Type B pancreatic cell (in vitro differentiated cells): Measurements from ENCODE around the gene TPH2. TPM values are rescaled to one million over a fixed set of nuclear protein-coding genes. Genes with fewer than 3 reads are reported as not detected.

Experiments used
- DNase-seq: peaks from one replicate; pipeline ENCODE4 v3.0.0; 2021; ENCODE audit warnings: mixed read lengths; ENCODE audit not compliant: unreplicated experiment; ENCODE audit errors: extremely low spot score
- H3K27ac Mint-ChIP-seq: 2 replicates; pipeline ENCODE4 v1.8.0; 2021; ENCODE audit warnings: mild to moderate bottlenecking, mixed read lengths
- H3K27me3 Mint-ChIP-seq: 2 replicates; pipeline ENCODE4 v1.8.0; 2021; ENCODE audit warnings: mixed read lengths
- H3K36me3 Mint-ChIP-seq: 2 replicates; pipeline ENCODE4 v1.8.0; 2021; ENCODE audit warnings: mixed read lengths
- H3K4me1 Mint-ChIP-seq: one replicate; pipeline ENCODE4 v1.8.0; 2021; ENCODE audit warnings: mixed read lengths; ENCODE audit not compliant: unreplicated experiment
- H3K4me3 Mint-ChIP-seq: 2 replicates; pipeline ENCODE4 v1.8.0; 2021; ENCODE audit warnings: mild to moderate bottlenecking, mixed read lengths
- H3K9me3 Mint-ChIP-seq: 2 replicates; pipeline ENCODE4 v1.8.0; 2021; ENCODE audit warnings: mixed read lengths
- long read RNA-seq: library from polyadenylated mRNA; unstranded; transcript quantifications from one replicate; pipeline ENCODE4 v2.0.0, GENCODE V29; 2020
- total RNA-seq: library from RNA; stranded (reverse); gene quantifications from 2 replicates; pipeline ENCODE4 v1.2.1, GENCODE V29; 2021; ENCODE audit warnings: low replicate concordance
- TF ChIP-seq, protein P1 (sequence below): fragments of 200-600 bp; sonication (generic); conservative IDR thresholded peaks from 2 replicates; pipeline ENCODE4 v1.5.0; 2021; ENCODE audit warnings: antibody characterized with exemption, mild to moderate bottlenecking

TPH2 gene
- 0.45 TPM in 1 of 2 replicates, not detected in the other for total RNA-seq
- long read RNA-seq, partial matches to known transcripts, result 0 of 3 reads
- long read RNA-seq, other reads (novel, unspliced or antisense), result 2 of 3 reads

DNA sequence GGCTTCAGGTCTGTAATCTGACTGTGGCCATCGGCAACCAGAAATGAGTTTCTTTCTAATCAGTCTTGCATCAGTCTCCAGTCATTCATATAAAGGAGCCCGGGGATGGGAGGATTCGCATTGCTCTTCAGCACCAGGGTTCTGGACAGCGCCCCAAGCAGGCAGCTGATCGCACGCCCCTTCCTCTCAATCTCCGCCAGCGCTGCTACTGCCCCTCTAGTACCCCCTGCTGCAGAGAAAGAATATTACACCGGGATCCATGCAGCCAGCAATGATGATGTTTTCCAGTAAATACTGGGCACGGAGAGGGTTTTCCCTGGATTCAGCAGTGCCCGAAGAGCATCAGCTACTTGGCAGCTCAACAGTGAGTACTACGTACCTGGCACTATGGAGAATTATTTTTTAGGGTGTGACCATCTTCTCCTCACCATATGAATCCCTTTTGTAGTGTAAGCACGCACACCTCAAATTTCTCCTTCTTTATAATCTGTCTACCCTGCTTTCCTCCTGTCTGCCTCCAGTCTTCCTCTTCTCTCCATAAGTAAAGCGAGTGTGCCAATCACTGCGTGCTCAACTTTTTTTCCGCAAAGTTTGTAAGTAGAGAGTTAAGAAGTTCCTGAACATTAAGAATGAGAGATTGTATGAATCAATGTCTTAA is at the start of gene TPH2:
Gene TPH2 (plus strand): TSS at position 118 of the 658 bp plus-strand sequence. CDS start 142 bp downstream, at position 260.
- H3K27ac Mint-ChIP-seq, result no peak within 1 kb of the TSS
- peaks cover 8% of the 10 kb centered on the region for H3K4me1 Mint-ChIP-seq
- peaks cover 23% of the 10 kb centered on the region for H3K27me3 Mint-ChIP-seq
- no peak within 1 kb of the TSS for H3K4me3 Mint-ChIP-seq
- no peaks in the 10 kb centered on the region for H3K36me3 Mint-ChIP-seq
- TF ChIP-seq, protein P1, sequence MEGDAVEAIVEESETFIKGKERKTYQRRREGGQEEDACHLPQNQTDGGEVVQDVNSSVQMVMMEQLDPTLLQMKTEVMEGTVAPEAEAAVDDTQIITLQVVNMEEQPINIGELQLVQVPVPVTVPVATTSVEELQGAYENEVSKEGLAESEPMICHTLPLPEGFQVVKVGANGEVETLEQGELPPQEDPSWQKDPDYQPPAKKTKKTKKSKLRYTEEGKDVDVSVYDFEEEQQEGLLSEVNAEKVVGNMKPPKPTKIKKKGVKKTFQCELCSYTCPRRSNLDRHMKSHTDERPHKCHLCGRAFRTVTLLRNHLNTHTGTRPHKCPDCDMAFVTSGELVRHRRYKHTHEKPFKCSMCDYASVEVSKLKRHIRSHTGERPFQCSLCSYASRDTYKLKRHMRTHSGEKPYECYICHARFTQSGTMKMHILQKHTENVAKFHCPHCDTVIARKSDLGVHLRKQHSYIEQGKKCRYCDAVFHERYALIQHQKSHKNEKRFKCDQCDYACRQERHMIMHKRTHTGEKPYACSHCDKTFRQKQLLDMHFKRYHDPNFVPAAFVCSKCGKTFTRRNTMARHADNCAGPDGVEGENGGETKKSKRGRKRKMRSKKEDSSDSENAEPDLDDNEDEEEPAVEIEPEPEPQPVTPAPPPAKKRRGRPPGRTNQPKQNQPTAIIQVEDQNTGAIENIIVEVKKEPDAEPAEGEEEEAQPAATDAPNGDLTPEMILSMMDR, result peak; percentile 85
- DNase-seq, result peak; percentile 86
- H3K9me3 Mint-ChIP-seq, result no peaks in the 10 kb centered on the region

DNA sequence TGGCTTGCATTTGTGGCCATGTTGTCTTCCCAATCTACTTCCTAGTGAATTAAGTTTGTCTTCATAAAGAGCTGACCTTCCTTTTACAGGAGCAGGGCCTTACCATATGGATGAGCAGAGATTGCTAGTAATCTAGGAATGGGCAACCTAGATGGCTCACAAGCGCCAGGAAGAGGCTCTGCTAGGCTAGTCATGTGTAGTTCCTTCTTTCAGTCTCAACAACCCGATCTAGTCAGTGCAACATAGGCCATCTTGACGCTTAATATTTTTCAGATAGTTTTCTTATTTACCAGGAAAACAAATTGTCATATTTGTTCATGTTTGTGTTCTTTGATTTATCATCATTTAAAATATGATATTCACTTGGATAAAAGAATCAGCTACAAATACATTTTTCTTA is 48.2 kb upstream of the TPH2 start:
- Mint-ChIP-seq H3K9me3 (no peaks in the 10 kb centered on the region), H3K4me3 (no peak overlapping the region), H3K27ac (no peak overlapping the region), H3K27me3 (no peaks in the 10 kb centered on the region), H3K4me1 (no peaks in the 10 kb centered on the region), H3K36me3 (peaks cover 11% of the 10 kb centered on the region)
- TF ChIP-seq, protein P1, result no peak
- DNase-seq, result no peak

DNA sequence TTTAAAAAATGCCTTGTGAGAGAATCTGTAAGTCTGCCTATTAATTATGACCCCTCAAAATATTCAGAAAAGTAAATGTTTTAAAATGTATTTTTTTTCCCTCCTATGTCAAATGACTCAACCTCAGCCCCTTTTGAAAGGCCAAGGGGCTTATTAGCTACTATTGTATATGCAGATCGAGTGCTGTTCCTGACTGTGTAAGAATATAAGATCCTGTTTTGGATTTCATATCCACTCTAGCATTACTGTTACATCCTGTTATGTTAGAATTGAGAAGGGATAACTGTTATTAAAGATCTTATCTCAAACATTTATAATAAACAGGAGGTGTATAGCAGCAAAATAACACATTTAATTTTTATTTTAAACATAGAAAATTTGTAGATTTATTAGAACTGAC is 46.6 kb upstream of the TPH2 start:
- no peaks in the 10 kb centered on the region for H3K9me3 Mint-ChIP-seq
- H3K27me3 Mint-ChIP-seq, result no peaks in the 10 kb centered on the region
- no peak for DNase-seq
- H3K27ac Mint-ChIP-seq, result no peak overlapping the region
- H3K4me3 Mint-ChIP-seq, result no peak overlapping the region
- H3K36me3 Mint-ChIP-seq, result peaks cover 9% of the 10 kb centered on the region
- no peaks in the 10 kb centered on the region for H3K4me1 Mint-ChIP-seq
- TF ChIP-seq, protein P1, result no peak

DNA sequence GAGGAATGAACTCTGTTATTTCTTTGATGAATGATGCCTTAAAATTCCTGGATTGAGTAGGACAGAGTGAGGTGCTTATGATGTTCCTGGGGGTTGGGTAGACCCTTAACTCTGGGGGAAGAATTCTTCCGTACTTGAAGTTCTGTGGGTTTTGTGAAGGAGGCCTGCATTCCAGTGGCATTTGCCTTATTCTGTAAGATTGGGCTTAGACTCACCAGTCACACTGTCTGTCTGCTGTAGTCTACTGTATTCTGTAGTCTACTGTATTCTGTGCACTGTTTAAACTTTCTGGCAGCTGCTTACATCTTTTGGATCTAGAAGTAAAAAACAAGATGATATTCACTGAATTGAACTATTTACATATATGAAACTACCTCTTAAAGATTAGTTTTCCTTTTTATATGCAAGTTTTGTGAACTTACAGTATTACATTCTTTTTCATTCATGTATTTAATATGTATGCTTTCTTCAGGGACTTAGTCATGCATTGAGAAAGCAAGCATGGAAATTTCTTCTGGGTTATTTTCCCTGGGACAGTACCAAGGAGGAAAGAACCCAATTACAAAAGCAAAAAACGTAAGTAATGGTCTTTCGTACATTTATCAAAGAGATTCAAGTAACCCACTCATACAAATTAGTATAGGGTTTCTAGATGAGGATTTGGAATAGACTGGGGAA is 42.3 kb upstream of the TPH2 start:
- Mint-ChIP-seq H3K4me1 (no peaks in the 10 kb centered on the region), H3K9me3 (no peaks in the 10 kb centered on the region), H3K4me3 (no peak overlapping the region), H3K27ac (no peak overlapping the region), H3K27me3 (no peaks in the 10 kb centered on the region), H3K36me3 (peaks cover 15% of the 10 kb centered on the region)
- TF ChIP-seq, protein P1, result no peak
- no peak for DNase-seq

DNA sequence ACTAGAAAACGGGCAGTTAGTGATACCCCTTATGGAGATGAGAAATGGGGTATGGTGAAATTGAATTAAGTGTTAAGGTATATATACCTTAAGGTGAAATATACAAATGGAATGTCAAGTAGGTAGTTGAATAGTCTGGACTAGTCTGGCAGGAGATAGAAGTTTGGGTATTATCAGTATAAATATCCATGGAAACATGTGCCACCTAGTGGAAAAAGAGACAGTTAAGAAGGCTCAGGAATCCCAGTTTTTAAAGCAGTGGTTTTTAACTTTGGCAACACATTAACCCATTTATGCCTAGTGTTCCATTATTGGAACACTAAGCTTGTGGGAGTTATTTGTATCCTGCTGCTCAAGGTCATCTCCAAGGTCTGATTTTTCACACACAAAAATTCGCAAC is 38.6 kb upstream of the TPH2 start:
- Mint-ChIP-seq H3K27ac (no peak overlapping the region), H3K9me3 (no peaks in the 10 kb centered on the region), H3K4me1 (no peaks in the 10 kb centered on the region), H3K27me3 (no peaks in the 10 kb centered on the region), H3K4me3 (no peak overlapping the region), H3K36me3 (peaks cover 38% of the 10 kb centered on the region)
- TF ChIP-seq, protein P1, result peak; percentile 33
- no peak for DNase-seq
